SK-N-SH (cell line): ENCODE data around the gene KSR2. TPM values are rescaled to one million over a fixed set of nuclear protein-coding genes. Genes with fewer than 3 reads are reported as not detected.

Source experiments
- CTCF ChIA-PET: fragments of 300-600, 350-600 bp; formaldehyde crosslinking; extraction: SDS; loops from one replicate; lab custom pipeline; 2021; lab: Yijun Ruan, JAX
- POLR2A ChIA-PET: fragments of 350-600 bp; sonication (Branson Sonifier 250); formaldehyde crosslinking; extraction: SDS; loops from one replicate; lab custom pipeline; 2020; ENCODE audit warnings: antibody characterized with exemption, inconsistent platforms; lab: Yijun Ruan, JAX
- DNase-seq: peaks from one replicate; pipeline ENCODE4 v3.0.0; 2012
- H2AFZ ChIP-seq: fragments of 200-600 bp; sonication (generic); 2 replicates; pipeline ENCODE4 v1.8.1; 2016; ENCODE audit warnings: antibody characterized with exemption, mild to moderate bottlenecking, low read depth
- H3F3A ChIP-seq: fragments of 200-600 bp; sonication (generic); replicated peaks from 2 replicates; pipeline ENCODE3; 2016; ENCODE audit warnings: antibody characterized with exemption, mild to moderate bottlenecking; ENCODE audit not compliant: insufficient read depth
- H3K27ac ChIP-seq, 2 experiments: fragments of 200-500 bp in 1 of 2; fragments of 200-600 bp in 1 of 2; sonication (Bioruptor generic) in 1 of 2; sonication (generic), shearing (Covaris generic) in 1 of 2; 2 replicates each; pipeline versions ENCODE4 v1.5.1 to v1.6.1; 2014 to 2016; ENCODE audit warnings: low read depth in 2 of 2, inconsistent platforms in 1 of 2, low read length in 1 of 2, mild to moderate bottlenecking in 1 of 2, mixed read lengths in 1 of 2
- H3K27me3 ChIP-seq: fragments of 200-600 bp; sonication (generic), shearing (Covaris generic); 2 replicates; pipeline ENCODE4 v1.6.1; 2016; ENCODE audit warnings: mixed run types; ENCODE audit not compliant: insufficient read depth
- H3K36me3 ChIP-seq, 2 experiments: fragments of 200-500 bp in 1 of 2; fragments of 200-600 bp in 1 of 2; sonication (Bioruptor generic) in 1 of 2; sonication (generic) in 1 of 2; replicated peaks in 1 of 2; 2 replicates each; pipeline versions ENCODE3 to v1.5.1; 2014 to 2016; ENCODE audit warnings: low read length in 1 of 2, mild to moderate bottlenecking in 1 of 2; ENCODE audit not compliant: insufficient read depth in 2 of 2, control insufficient read depth in 1 of 2
- H3K4me1 ChIP-seq, 2 experiments: fragments of 200-500 bp in 1 of 2; fragments of 200-600 bp in 1 of 2; sonication (Bioruptor generic) in 1 of 2; sonication (generic), shearing (Covaris generic) in 1 of 2; 2 replicates each; pipeline versions ENCODE4 v1.5.1 to v1.6.1; 2014 to 2016; ENCODE audit warnings: low read depth in 1 of 2, low read length in 1 of 2, mixed run types in 1 of 2; ENCODE audit not compliant: insufficient read depth in 2 of 2, control insufficient read depth in 1 of 2
- H3K4me2 ChIP-seq: fragments of 200-600 bp; sonication (generic), shearing (Covaris generic); 2 replicates; pipeline ENCODE4 v1.6.1; 2017; ENCODE audit warnings: mixed run types
- H3K4me3 ChIP-seq, 2 experiments: fragments of 200-500 bp in 1 of 2; fragments of 200-600 bp in 1 of 2; sonication (Bioruptor generic) in 1 of 2; sonication (generic), shearing (Covaris generic) in 1 of 2; 2 replicates each; pipeline versions ENCODE4 v1.5.1 to v1.8.1; 2014 to 2016; ENCODE audit warnings: low read depth in 2 of 2, inconsistent platforms in 1 of 2, low read length in 1 of 2, mild to moderate bottlenecking in 1 of 2, mixed read lengths in 1 of 2, moderate library complexity in 1 of 2
- H3K79me2 ChIP-seq: fragments of 200-600 bp; sonication (generic); 2 replicates; pipeline ENCODE4 v1.8.1; 2017; ENCODE audit warnings: mild to moderate bottlenecking; ENCODE audit not compliant: insufficient read depth
- H3K9ac ChIP-seq: fragments of 200-600 bp; sonication (generic); 2 replicates; pipeline ENCODE4 v1.6.1; 2017; ENCODE audit warnings: mixed run types
- H3K9me2 ChIP-seq: fragments of 200-600 bp; sonication (generic); 2 replicates; pipeline ENCODE4 v1.6.1; 2017; ENCODE audit warnings: mixed run types
- H3K9me3 ChIP-seq: fragments of 200-600 bp; sonication (generic); 2 replicates; pipeline ENCODE4 v1.6.1; 2017; ENCODE audit warnings: mixed run types, mild to moderate bottlenecking, moderate library complexity
- H4K20me1 ChIP-seq: fragments of 200-600 bp; sonication (generic); 2 replicates; pipeline ENCODE4 v1.6.1; 2017; ENCODE audit warnings: mild to moderate bottlenecking, mixed run types; ENCODE audit not compliant: insufficient read depth
- EP300 ChIP-seq, 2 experiments: IDR thresholded peaks; 2 replicates each; pipeline versions ENCODE4 v1.4.0 to v1.6.1; 2012; ENCODE audit warnings: borderline replicate concordance in 1 of 2, low read depth in 1 of 2, low read length in 1 of 2
- EZH2phosphoT487 ChIP-seq: fragments of 200-600 bp; sonication (generic); IDR thresholded peaks from 2 replicates; pipeline ENCODE4 v1.6.1; 2017; ENCODE audit warnings: low read depth, mixed run types, mild to moderate bottlenecking, antibody characterized with exemption, moderate library complexity, borderline replicate concordance
- FOSL2 ChIP-seq: IDR thresholded peaks from 2 replicates; pipeline ENCODE4 v1.4.0; 2012; ENCODE audit warnings: low read depth, mild to moderate bottlenecking, moderate library complexity, borderline replicate concordance
- FOXJ3 ChIP-seq: sonication (generic); formaldehyde crosslinking; IDR thresholded peaks from 2 replicates; pipeline ENCODE4 v1.5.1; 2020; ENCODE audit warnings: mild to moderate bottlenecking, missing genetic modification reagents
- FOXM1 ChIP-seq: IDR thresholded peaks from 2 replicates; pipeline ENCODE4 v1.4.0; 2012; ENCODE audit warnings: low read depth, mild to moderate bottlenecking
- GABPA ChIP-seq: IDR thresholded peaks from 2 replicates; pipeline ENCODE4 v1.4.0; 2012; ENCODE audit warnings: low read depth, mild to moderate bottlenecking
- GATA2 ChIP-seq: sonication (generic); formaldehyde crosslinking; IDR thresholded peaks from 2 replicates; pipeline ENCODE4 v1.5.0; 2020; ENCODE audit warnings: mild to moderate bottlenecking, missing genetic modification reagents
- IRF3 ChIP-seq: fragments of 150-350 bp; IDR thresholded peaks from 2 replicates; pipeline ENCODE4 v1.6.1; 2016; ENCODE audit warnings: mild to moderate bottlenecking, low read depth, low read length
- JUND ChIP-seq: IDR thresholded peaks from 2 replicates; pipeline ENCODE4 v1.4.0; 2012
- MXI1 ChIP-seq: IDR thresholded peaks from 2 replicates; pipeline ENCODE4 v1.6.1; 2012; ENCODE audit warnings: mild to moderate bottlenecking, low read depth, low read length, improper control_type of control experiment
- NFIC ChIP-seq: IDR thresholded peaks from 2 replicates; pipeline ENCODE4 v1.4.0; 2012; ENCODE audit warnings: borderline replicate concordance
- RAD21 ChIP-seq: IDR thresholded peaks from 2 replicates; pipeline ENCODE4 v1.6.1; 2012; ENCODE audit warnings: mild to moderate bottlenecking, low read length
- RCOR1 ChIP-seq: fragments of 150-350 bp; IDR thresholded peaks from 2 replicates; pipeline ENCODE4 v1.6.1; 2017; ENCODE audit warnings: antibody characterized with exemption, low read length
- RFX5 ChIP-seq: IDR thresholded peaks from 2 replicates; pipeline ENCODE4 v1.6.1; 2012; ENCODE audit warnings: mild to moderate bottlenecking, improper control_type of control experiment, low read length
- SIN3A ChIP-seq: IDR thresholded peaks from 2 replicates; pipeline ENCODE4 v1.6.1; 2012; ENCODE audit warnings: low read depth, mild to moderate bottlenecking, low read length, moderate library complexity, borderline replicate concordance
- SMC3 ChIP-seq: IDR thresholded peaks from 2 replicates; pipeline ENCODE4 v1.6.1; 2012; ENCODE audit warnings: low read depth, low read length, improper control_type of control experiment
- TAF1 ChIP-seq: IDR thresholded peaks from 2 replicates; pipeline ENCODE4 v1.6.1; 2012; ENCODE audit warnings: low read depth, mild to moderate bottlenecking, low read length, moderate library complexity, borderline replicate concordance
- TEAD4 ChIP-seq: IDR thresholded peaks from 2 replicates; pipeline ENCODE4 v1.4.0; 2012; ENCODE audit warnings: mild to moderate bottlenecking, borderline replicate concordance; ENCODE audit not compliant: insufficient read depth
- USF1 ChIP-seq: IDR thresholded peaks from 2 replicates; pipeline ENCODE4 v1.4.0; 2012; ENCODE audit warnings: low read depth, borderline replicate concordance
- USF2 ChIP-seq: fragments of 150-350 bp; IDR thresholded peaks from 2 replicates; pipeline ENCODE4 v1.6.1; 2017; ENCODE audit warnings: antibody characterized with exemption, low read length, low read depth, borderline replicate concordance
- WGBS: methylation state at CpG from one replicate; pipeline ENCODE4 v1.1.6; 2017; ENCODE audit warnings: low lambda C conversion rate; 5-methylcytosine and 5-hydroxymethylcytosine counted together
- polyA plus RNA-seq, 3 experiments: library from polyadenylated mRNA; depleted of rRNA; stranded (reverse); fragments of >200 nt; gene quantifications; 2 replicates each; pipeline ENCODE4 v1.2.3, GENCODE V29; 2012
- TF ChIP-seq, protein P1 (sequence below): IDR thresholded peaks from 2 replicates; pipeline ENCODE4; 2012
- TF ChIP-seq, protein P2 (sequence below): IDR thresholded peaks from 2 replicates; pipeline ENCODE4 v1.4.0; 2012; ENCODE audit warnings: low read depth

The KSR2 gene
- polyA plus RNA-seq, 1 of the 3 experiments (the other 2 are of a cell fraction), result 0.12 TPM

- peak; percentile 37 for DNase-seq
- TF ChIP-seq GABPA (no peak), SMC3 (no peak), GATA2 (peak; percentile 34; the same call in 1 of the 2 replicates), JUND (no peak), EZH2phosphoT487 (no peak), MXI1 (no peak), EP300 (IDR thresholded peaks at IDR 0.05; ENCODE audit: borderline replicate concordance in 1 of 2, low read depth in 1 of 2, low read length in 1 of 2) (peak in 1 of 2 experiments; percentile 84; a peak in 1 of 4 replicates), USF1 (no peak), IRF3 (no peak), TAF1 (no peak), SIN3A (no peak), RCOR1 (no peak), USF2 (no peak), FOXM1 (no peak), NFIC (no peak), FOXJ3 (CRISPR knock-in tag) (0 out of 2 replicates have a peak, but pooled peaks have one; percentile 38), RFX5 (no peak), RAD21 (no peak), TEAD4 (no peak), FOSL2 (no peak)
- TF ChIP-seq, protein P1, sequence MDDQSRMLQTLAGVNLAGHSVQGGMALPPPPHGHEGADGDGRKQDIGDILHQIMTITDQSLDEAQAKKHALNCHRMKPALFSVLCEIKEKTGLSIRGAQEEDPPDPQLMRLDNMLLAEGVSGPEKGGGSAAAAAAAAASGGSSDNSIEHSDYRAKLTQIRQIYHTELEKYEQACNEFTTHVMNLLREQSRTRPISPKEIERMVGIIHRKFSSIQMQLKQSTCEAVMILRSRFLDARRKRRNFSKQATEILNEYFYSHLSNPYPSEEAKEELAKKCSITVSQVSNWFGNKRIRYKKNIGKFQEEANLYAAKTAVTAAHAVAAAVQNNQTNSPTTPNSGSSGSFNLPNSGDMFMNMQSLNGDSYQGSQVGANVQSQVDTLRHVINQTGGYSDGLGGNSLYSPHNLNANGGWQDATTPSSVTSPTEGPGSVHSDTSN, result no peak
- TF ChIP-seq, protein P2, sequence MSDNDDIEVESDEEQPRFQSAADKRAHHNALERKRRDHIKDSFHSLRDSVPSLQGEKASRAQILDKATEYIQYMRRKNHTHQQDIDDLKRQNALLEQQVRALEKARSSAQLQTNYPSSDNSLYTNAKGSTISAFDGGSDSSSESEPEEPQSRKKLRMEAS, result no peak
- peak overlapping the region in 1 of 2 experiments; percentile 56; a peak in 2 of 4 replicates for H3K27ac ChIP-seq
- no peaks in the 10 kb centered on the region for H3F3A ChIP-seq
- peaks cover 0 to 37% of the 10 kb centered on the region in 2 experiments; a peak in 1 of 4 replicates for H3K4me1 ChIP-seq
- ChIA-PET CTCF (interaction anchor here (1.2 to 2.5 kb wide), 2 partner anchors 23 to 83 kb away, joined by 3 to 14 read pairs; no protein-coding TSS in a partner anchor), POLR2A (interaction anchor here (0.9 to 2.1 kb wide), 2 partner anchors 11 to 83 kb away, joined by 3 to 5 read pairs; no protein-coding TSS in a partner anchor)
- H3K79me2 ChIP-seq, result no peaks in the 10 kb centered on the region
- no peaks in the 10 kb centered on the region for H3K9me2 ChIP-seq
- H3K9me3 ChIP-seq, result no peaks in the 10 kb centered on the region
- H3K36me3 ChIP-seq, result no peaks in the 10 kb centered on the region
- H4K20me1 ChIP-seq, result no peaks in the 10 kb centered on the region
- no peak overlapping the region for H3K4me3 ChIP-seq
- no peak overlapping the region for H3K4me2 ChIP-seq
- H3K27me3 ChIP-seq, result no peaks in the 10 kb centered on the region
- WGBS, result 78% methylated on average over 5 of the region's 5 CpGs
- H3K9ac ChIP-seq, result no peak overlapping the region
- no peak overlapping the region for H2AFZ ChIP-seq
Measured at GRCh38 chr12:117450209-117450608, 518.6 kb downstream of the KSR2 start.
